GM21737 (cell line): ENCODE data around the gene ALDH4A1.
"Not testable (repeated sequence)": the region's sequence is repeated elsewhere in the genome, so short reads cannot be mapped to it uniquely, and the experiment has no call there.

Experiments
- ATAC-seq: cut with Tn5 transposase; IDR thresholded peaks from one replicate; pipeline ENCODE4 v1.9.1; 2021; ENCODE audit warnings: mild to moderate bottlenecking, moderate library complexity; ENCODE audit not compliant: unreplicated experiment

Gene ALDH4A1

DNA sequence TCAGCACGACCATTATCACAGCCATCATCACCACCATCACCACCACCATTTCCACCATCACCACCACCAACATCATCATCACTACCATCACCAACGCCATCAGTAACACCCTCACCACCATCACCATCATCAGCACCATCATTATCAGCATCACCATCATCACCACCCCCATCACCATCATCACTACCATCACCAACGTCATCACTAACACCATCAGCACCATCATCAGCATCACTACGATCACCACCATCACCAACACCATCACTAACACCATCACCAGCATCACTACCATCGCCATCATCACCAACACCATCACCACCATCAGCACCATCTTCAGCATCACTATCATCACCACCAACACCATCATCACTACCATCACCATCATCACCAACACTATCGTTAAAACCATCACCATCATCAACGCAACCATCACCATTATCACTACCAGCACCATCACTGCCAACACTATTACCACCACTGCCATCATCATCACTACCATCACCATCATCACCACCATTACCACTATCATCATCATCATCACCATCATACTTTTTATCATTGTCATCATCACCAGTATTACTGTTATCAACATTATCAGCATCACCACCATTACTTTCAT is 44.2 kb downstream of the ALDH4A1 start:
- no peak for ATAC-seq

GRCh38 chr1:18856435-18856834 is 45.9 kb downstream of the ALDH4A1 start:
- ATAC-seq, result no peak

GRCh38 chr1:18855573-18855972 is 46.8 kb downstream of the ALDH4A1 start:
- ATAC-seq, result no peak

DNA sequence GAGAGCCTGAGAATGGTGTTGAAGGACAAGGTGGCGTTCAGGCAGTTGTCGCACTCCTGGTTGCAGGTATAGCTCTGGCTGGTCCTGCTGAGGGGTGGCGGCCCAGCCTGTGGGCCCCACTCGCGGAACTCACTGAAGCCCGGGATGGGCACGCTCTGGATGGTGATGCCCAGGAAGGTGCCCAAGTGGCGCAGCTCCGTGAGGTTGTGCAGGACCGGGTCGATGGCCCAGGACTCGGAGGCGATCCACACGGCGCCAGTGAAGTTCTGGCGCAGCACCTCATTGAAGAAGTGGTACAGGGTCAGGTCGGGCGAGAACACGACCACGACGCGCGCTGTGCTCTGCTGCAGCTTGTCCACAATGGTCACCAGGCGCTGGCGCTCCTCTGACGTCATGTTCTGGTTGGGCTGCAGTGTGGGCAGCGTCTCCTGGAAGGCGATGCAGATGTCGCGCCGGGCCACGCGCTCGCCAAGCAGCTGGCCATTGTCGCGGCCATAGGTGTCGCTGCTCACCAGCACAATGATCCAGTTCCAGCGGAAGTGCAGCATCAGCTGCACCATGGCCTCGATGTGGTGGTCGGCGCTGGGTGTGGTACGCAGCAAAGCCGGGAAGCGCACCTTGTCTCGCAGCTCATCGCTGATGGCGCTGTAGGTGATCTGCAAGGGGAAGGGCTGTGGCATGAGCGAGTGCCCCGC is 47.9 kb downstream of the ALDH4A1 start:
- ATAC-seq, result no peak

DNA sequence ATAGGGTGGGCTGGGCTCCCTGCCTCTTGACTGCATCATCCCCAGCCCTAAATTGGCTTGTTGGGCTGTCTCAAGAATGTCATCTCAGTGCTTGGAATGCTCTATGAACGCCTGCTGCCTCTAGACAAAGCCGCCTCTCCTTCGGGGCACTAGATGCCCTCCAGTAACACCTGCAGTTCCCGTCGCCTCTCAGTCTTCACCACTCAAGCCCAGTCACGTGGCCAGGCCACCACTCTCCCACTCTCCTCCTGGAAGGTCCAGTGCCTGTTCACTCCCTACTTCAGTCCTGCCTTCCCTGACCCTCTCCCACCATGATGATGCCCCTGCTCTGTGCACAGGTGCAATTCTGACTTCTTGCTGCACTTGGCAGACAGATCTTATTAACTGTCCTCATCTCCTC is 49.9 kb downstream of the ALDH4A1 start:
- no peak for ATAC-seq

- ATAC-seq, result no peak
Observed at GRCh38 chr1:18849261-18849711, 53.1 kb downstream of the ALDH4A1 start.

- ATAC-seq, result not testable (repeated sequence)
Observed at GRCh38 chr1:18847723-18848122, 54.6 kb downstream of the ALDH4A1 start.

DNA sequence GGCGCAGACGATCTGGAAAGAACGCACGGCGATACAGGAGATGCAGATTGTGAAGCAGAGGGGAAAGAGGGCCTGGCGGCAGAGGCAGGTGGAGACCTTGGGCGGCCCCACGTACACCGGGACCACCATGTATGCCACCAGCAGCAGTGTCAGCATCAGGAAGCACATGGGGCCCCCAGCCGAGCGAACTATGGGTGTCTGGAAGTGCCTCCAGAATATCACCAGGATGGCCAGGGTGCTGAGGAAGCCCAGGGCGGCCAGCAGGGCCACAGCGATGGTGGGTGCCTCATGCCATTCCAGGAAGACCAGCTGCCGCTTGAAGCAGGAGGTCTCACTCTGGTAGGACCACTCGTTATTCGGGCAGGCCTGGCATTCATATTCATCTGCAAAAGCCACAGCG is 62.2 kb downstream of the ALDH4A1 start:
- ATAC-seq, result no peak

DNA sequence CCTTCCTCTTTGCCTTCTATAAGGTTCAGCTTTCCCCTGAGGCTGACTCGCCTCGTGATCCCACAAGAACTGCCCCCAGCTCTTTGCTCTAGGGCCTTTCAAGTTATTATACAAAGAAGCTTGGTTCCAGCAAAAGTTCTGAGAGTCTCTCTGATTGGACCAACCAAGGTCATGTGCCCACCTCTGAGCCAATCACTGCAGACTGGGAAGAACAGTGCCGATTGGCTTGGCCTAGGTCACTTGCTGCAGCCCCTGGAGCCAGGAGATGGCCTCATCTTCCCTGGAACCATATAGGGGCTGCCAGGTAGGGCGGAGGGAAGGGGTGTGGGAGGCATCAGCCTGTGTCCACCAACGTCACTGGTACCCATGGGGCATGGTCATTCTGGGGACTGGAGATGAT is 65.7 kb downstream of the ALDH4A1 start:
- ATAC-seq, result no peak

- not testable (repeated sequence) for ATAC-seq
Observed at GRCh38 chr1:18832319-18832718, 70.0 kb downstream of the ALDH4A1 start.

DNA sequence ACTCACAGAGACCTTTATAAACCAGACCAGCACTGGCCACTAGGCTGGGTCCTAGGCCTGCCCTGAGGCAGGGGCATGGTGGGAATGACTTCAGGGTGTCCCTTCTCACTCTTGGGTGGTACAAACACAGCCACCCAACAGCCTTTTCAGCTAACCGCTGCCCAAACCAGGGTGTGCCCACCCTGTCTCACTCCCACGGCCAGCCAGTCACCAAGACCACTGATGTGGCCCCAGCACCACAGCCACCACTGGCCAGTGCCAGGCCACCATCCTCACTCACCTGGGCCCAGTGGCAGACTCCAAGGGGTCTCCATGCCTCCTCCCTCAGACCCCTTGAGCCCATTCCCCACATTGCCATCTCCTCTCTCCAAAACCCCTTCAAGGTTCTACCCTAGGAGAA is 70.7 kb downstream of the ALDH4A1 start:
- ATAC-seq, result no peak

DNA sequence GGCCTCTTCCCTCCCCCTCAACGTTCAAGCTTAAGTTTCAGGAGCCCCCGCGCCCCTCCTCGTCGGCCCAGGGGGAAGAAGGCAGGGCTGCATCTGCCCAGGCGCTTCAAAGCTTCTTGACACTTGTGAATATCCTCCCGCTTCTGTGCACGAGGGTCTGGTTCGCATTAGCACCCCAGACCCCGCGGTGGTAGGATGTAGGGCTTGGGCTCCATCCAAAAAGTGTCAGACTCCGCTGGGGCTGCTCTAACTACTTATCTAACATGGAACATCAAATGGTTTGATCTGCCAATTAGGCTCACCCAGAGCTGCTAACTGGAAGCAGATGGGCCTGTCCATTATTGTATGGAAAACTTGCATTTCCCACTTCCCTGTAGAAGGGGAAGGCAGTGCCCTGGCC is 71.8 kb downstream of the ALDH4A1 start:
- no peak for ATAC-seq

GRCh38 chr1:18829671-18830070 is 72.7 kb downstream of the ALDH4A1 start:
- ATAC-seq, result no peak

DNA sequence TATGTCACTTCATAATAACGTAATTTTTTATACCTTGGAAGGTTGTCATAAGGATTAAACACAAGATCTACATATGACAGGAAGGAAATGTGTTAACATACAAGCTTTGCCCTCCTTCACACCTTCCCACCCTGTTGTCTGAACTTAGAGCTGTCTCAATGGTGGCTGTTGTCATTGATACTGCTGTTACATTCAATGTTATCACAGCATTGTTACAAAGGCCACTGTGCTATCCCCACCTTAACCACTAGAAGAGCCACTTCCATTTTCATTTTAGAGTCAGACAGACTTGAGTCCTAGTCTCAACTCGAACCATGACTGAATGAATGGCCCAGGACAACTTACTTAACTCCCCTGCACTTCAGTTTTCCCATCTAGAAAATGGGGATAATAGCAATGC is 74.1 kb downstream of the ALDH4A1 start:
- no peak for ATAC-seq

DNA sequence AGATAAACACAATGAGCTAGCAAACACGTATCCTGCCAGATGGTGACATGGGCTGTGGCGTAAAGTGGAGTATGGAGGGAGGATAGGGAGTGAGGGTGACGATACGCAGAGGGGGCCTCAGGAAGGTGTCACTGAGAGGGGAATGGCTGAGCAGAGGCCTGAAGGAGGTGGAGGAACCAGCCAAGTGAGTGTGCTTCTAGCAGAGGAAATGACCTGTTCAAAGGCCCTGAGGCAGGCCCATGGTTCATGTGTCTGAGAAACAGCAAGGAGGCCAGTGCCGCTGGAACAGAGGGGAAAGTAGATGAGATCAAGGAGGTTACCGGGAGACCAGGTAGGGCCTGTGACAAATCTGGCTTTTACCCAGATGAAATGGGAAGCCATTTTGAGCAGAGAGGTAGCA is 78.9 kb downstream of the ALDH4A1 start:
- ATAC-seq, result no peak
